Measurements from ENCODE around the gene PTH2.

Gene PTH2

DNA sequence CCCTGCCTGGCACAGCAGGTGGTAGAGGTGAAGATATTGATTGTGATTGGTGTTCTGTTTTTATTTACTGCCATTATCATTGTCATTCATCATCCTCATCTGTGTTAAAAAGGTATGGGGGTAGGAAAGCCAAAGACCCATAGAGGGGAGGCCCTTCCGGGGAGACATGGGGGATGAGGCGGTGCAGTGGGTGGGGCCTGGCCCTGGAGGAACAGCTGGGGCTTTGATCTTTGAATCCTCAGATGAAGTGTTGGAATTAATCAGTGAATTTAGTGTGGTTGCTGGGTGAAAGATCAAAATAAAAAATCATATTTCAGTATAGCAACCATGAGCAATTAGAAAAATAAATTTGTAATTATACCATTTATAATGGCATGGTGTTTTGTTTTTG, 7.4 kb downstream of the PTH2 start:
- no peak for ATAC-seq
- TF ChIP-seq GLIS3 (CRISPR knock-in tag; IDR thresholded peaks at IDR 0.05) (no peak), ESRRG (CRISPR knock-in tag; IDR thresholded peaks at IDR 0.05) (no peak), ZFP30 (CRISPR knock-in tag; IDR thresholded peaks at IDR 0.05) (no peak), ZNF8 (CRISPR knock-in tag; IDR thresholded peaks at IDR 0.05) (no peak)

DNA sequence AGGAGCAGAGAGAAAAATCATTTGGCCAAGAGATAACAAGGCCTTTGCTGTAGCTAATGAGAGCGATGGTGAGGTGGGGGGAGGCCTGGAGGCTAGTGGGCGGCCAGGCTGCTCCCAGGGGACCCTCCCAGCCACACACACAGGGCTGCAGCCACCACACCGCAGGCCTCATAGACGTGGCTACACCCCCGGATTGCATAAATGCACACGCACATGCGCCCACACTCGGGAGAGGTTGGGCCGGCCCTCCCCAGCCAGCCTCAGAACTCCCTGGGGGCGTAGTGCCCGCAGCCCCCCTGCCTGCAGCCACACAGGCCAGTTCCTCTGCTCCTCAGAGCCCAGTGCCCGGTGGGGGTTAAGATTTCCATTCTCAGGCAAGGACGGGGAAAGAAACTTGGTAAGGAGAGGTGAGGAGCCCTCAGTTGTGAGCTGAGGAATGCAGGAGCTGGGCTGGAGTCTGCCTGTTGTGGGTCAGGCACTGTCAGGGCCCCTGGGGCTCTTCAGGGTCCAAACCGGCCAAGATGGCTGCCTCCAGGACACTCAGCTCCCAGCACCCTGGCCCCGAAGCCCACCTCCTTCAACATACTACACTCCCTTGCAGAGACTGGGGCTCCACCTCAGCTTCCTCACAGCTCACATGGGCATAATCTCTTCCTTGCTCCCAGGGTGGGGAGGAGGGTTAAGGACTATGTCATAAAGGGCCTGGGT, 8.0 kb downstream of the PTH2 start:
- no peak for TF ChIP-seq ESRRG (CRISPR knock-in tag; IDR thresholded peaks at IDR 0.05)
- TF ChIP-seq TCF4 (CRISPR knock-in tag; IDR thresholded peaks at IDR 0.05; ENCODE audit: borderline replicate concordance), result no peak
- TF ChIP-seq CSDC2 (CRISPR knock-in tag; IDR thresholded peaks at IDR 0.05), result no peak
- no peak for TF ChIP-seq ZFP30 (CRISPR knock-in tag; IDR thresholded peaks at IDR 0.05)
- TF ChIP-seq ISL1 (CRISPR knock-in tag; IDR thresholded peaks at IDR 0.05), result no peak
- TF ChIP-seq ZNF8 (CRISPR knock-in tag; IDR thresholded peaks at IDR 0.05), result no peak
- no peak for TF ChIP-seq BACH2 (CRISPR knock-in tag; IDR thresholded peaks at IDR 0.05; ENCODE audit: borderline replicate concordance)
- no peak for TF ChIP-seq RARB (CRISPR knock-in tag; IDR thresholded peaks at IDR 0.05)

DNA sequence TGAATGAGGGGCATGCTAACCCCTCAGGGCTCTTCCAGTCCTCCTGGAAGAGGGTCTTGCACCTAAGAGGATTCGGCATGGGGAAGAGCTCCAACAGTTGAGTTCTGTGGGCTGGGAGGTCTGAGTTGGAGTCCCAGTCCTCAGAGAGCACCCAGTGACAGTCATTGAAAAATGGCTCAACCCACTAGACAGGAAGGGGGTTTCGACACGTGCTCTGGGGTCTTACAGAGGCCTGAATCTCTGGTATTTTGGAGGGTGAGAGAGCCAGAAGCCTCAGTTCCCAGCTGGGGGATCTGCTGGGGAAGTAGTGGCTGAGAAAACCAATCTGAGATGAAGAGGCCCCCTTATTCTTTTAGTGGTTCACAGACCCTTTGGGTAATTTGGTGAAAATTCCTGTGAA, 9.0 kb downstream of the PTH2 start:
- no peak for ATAC-seq
- TF ChIP-seq, protein P1, sequence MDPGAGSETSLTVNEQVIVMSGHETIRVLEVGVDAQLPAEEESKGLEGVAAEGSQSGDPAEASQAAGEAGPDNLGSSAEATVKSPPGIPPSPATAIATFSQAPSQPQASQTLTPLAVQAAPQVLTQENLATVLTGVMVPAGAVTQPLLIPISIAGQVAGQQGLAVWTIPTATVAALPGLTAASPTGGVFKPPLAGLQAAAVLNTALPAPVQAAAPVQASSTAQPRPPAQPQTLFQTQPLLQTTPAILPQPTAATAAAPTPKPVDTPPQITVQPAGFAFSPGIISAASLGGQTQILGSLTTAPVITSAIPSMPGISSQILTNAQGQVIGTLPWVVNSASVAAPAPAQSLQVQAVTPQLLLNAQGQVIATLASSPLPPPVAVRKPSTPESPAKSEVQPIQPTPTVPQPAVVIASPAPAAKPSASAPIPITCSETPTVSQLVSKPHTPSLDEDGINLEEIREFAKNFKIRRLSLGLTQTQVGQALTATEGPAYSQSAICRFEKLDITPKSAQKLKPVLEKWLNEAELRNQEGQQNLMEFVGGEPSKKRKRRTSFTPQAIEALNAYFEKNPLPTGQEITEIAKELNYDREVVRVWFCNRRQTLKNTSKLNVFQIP (CRISPR knock-in tag; IDR thresholded peaks at IDR 0.05; ENCODE audit: borderline replicate concordance, low read depth), result no peak
- no peak for TF ChIP-seq ISL1 (CRISPR knock-in tag; IDR thresholded peaks at IDR 0.05)
- TF ChIP-seq, protein P2, sequence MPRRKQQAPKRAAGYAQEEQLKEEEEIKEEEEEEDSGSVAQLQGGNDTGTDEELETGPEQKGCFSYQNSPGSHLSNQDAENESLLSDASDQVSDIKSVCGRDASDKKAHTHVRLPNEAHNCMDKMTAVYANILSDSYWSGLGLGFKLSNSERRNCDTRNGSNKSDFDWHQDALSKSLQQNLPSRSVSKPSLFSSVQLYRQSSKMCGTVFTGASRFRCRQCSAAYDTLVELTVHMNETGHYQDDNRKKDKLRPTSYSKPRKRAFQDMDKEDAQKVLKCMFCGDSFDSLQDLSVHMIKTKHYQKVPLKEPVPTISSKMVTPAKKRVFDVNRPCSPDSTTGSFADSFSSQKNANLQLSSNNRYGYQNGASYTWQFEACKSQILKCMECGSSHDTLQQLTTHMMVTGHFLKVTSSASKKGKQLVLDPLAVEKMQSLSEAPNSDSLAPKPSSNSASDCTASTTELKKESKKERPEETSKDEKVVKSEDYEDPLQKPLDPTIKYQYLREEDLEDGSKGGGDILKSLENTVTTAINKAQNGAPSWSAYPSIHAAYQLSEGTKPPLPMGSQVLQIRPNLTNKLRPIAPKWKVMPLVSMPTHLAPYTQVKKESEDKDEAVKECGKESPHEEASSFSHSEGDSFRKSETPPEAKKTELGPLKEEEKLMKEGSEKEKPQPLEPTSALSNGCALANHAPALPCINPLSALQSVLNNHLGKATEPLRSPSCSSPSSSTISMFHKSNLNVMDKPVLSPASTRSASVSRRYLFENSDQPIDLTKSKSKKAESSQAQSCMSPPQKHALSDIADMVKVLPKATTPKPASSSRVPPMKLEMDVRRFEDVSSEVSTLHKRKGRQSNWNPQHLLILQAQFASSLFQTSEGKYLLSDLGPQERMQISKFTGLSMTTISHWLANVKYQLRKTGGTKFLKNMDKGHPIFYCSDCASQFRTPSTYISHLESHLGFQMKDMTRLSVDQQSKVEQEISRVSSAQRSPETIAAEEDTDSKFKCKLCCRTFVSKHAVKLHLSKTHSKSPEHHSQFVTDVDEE (CRISPR knock-in tag; IDR thresholded peaks at IDR 0.05), result no peak
- TF ChIP-seq TOX (CRISPR knock-in tag; IDR thresholded peaks at IDR 0.05; ENCODE audit: borderline replicate concordance), result no peak
- TF ChIP-seq ZC3H10 (CRISPR knock-in tag; IDR thresholded peaks at IDR 0.05), result no peak
- TF ChIP-seq ZNF565 (CRISPR knock-in tag; conservative IDR thresholded peaks at IDR 0.05; ENCODE audit: low read depth), result no peak
- TF ChIP-seq ZNF70 (CRISPR knock-in tag; IDR thresholded peaks at IDR 0.05), result no peak
- TF ChIP-seq BACH2 (CRISPR knock-in tag; IDR thresholded peaks at IDR 0.05; ENCODE audit: borderline replicate concordance), result no peak
- TF ChIP-seq ZNF8 (CRISPR knock-in tag; IDR thresholded peaks at IDR 0.05), result no peak
- no peak for TF ChIP-seq ARNTL (CRISPR knock-in tag; IDR thresholded peaks at IDR 0.05; ENCODE audit: borderline replicate concordance, low read depth)
- no peak for TF ChIP-seq ESRRG (CRISPR knock-in tag; IDR thresholded peaks at IDR 0.05)
- TF ChIP-seq, protein P3, sequence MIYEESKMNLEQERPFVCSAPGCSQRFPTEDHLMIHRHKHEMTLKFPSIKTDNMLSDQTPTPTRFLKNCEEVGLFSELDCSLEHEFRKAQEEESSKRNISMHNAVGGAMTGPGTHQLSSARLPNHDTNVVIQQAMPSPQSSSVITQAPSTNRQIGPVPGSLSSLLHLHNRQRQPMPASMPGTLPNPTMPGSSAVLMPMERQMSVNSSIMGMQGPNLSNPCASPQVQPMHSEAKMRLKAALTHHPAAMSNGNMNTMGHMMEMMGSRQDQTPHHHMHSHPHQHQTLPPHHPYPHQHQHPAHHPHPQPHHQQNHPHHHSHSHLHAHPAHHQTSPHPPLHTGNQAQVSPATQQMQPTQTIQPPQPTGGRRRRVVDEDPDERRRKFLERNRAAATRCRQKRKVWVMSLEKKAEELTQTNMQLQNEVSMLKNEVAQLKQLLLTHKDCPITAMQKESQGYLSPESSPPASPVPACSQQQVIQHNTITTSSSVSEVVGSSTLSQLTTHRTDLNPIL (CRISPR knock-in tag; IDR thresholded peaks at IDR 0.05; ENCODE audit: low read depth), result no peak
- TF ChIP-seq ZFP3 (CRISPR knock-in tag; IDR thresholded peaks at IDR 0.05), result no peak
- TF ChIP-seq, protein P4, sequence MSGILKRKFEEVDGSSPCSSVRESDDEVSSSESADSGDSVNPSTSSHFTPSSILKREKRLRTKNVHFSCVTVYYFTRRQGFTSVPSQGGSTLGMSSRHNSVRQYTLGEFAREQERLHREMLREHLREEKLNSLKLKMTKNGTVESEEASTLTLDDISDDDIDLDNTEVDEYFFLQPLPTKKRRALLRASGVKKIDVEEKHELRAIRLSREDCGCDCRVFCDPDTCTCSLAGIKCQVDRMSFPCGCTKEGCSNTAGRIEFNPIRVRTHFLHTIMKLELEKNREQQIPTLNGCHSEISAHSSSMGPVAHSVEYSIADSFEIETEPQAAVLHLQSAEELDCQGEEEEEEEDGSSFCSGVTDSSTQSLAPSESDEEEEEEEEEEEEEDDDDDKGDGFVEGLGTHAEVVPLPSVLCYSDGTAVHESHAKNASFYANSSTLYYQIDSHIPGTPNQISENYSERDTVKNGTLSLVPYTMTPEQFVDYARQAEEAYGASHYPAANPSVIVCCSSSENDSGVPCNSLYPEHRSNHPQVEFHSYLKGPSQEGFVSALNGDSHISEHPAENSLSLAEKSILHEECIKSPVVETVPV (CRISPR knock-in tag; IDR thresholded peaks at IDR 0.05), result no peak
- TF ChIP-seq PPARA (CRISPR knock-in tag; IDR thresholded peaks at IDR 0.05; ENCODE audit: borderline replicate concordance), result no peak
- TF ChIP-seq, protein P5, sequence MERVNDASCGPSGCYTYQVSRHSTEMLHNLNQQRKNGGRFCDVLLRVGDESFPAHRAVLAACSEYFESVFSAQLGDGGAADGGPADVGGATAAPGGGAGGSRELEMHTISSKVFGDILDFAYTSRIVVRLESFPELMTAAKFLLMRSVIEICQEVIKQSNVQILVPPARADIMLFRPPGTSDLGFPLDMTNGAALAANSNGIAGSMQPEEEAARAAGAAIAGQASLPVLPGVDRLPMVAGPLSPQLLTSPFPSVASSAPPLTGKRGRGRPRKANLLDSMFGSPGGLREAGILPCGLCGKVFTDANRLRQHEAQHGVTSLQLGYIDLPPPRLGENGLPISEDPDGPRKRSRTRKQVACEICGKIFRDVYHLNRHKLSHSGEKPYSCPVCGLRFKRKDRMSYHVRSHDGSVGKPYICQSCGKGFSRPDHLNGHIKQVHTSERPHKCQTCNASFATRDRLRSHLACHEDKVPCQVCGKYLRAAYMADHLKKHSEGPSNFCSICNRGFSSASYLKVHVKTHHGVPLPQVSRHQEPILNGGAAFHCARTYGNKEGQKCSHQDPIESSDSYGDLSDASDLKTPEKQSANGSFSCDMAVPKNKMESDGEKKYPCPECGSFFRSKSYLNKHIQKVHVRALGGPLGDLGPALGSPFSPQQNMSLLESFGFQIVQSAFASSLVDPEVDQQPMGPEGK (CRISPR knock-in tag; IDR thresholded peaks at IDR 0.05; ENCODE audit: borderline replicate concordance), result no peak
- TF ChIP-seq GLIS3 (CRISPR knock-in tag; IDR thresholded peaks at IDR 0.05), result no peak
- no peak for TF ChIP-seq SNAI2 (CRISPR knock-in tag; IDR thresholded peaks at IDR 0.05)
- TF ChIP-seq OSR1 (CRISPR knock-in tag; IDR thresholded peaks at IDR 0.05), result no peak

More for the DNA sequence above, 8.0 kb downstream of the PTH2 start:
- no peak for ATAC-seq
